HepG2 (cell line): ENCODE results near the gene KANK3. TPM values are rescaled to one million over a fixed set of nuclear protein-coding genes. Genes with fewer than 3 reads are reported as not detected.

Source experiments
- CTCF ChIP-seq: sonication (generic); formaldehyde crosslinking; IDR thresholded peaks from 2 replicates; pipeline ENCODE4 v1.5.0; 2020; ENCODE audit warnings: mild to moderate bottlenecking, missing genetic modification reagents, moderate library complexity
- DPF2 ChIP-seq: sonication (generic); formaldehyde crosslinking; IDR thresholded peaks from 2 replicates; pipeline ENCODE4 v1.4.0; 2020; ENCODE audit warnings: mild to moderate bottlenecking, low read depth, missing genetic modification reagents, borderline replicate concordance
- HHEX ChIP-seq: IDR thresholded peaks from 2 replicates; pipeline ENCODE4 v1.6.1; 2016; ENCODE audit warnings: control low read depth
- HMG20B ChIP-seq: conservative IDR thresholded peaks from 2 replicates; pipeline ENCODE4 v1.6.1; 2016; ENCODE audit warnings: missing genetic modification reagents, missing compliant biosample characterization
- HMGXB4 ChIP-seq, 2 experiments: sonication (generic) in 1 of 2; formaldehyde crosslinking in 1 of 2; IDR thresholded peaks; 2 replicates each; pipeline versions ENCODE4 v1.4.0 to v1.6.1; 2018 to 2020; ENCODE audit warnings: missing genetic modification reagents in 2 of 2, borderline replicate concordance in 1 of 2, low read depth in 1 of 2, mild to moderate bottlenecking in 1 of 2, missing biosample characterization in 1 of 2
- KDM2A ChIP-seq: sonication (generic); formaldehyde crosslinking; IDR thresholded peaks from 2 replicates; pipeline ENCODE4 v1.4.0; 2020; ENCODE audit warnings: low read depth, missing genetic modification reagents, borderline replicate concordance
- NCOA1 ChIP-seq: sonication (generic); formaldehyde crosslinking; IDR thresholded peaks from 2 replicates; pipeline ENCODE4 v1.9.0; 2021; ENCODE audit warnings: missing genetic modification reagents
- NFKB2 ChIP-seq: sonication (generic); formaldehyde crosslinking; IDR thresholded peaks from 2 replicates; pipeline ENCODE4 v1.4.0; 2020; ENCODE audit warnings: missing genetic modification reagents, borderline replicate concordance
- RCOR2 ChIP-seq: IDR thresholded peaks from 2 replicates; pipeline ENCODE4 v1.6.1; 2016; ENCODE audit warnings: missing biosample characterization, missing genetic modification reagents
- SKI ChIP-seq: fragments of 450-650 bp; IDR thresholded peaks from one replicate; pipeline ENCODE4 v1.6.1; 2018; ENCODE audit warnings: mild to moderate bottlenecking; ENCODE audit not compliant: partially characterized antibody
- TFDP2 ChIP-seq: sonication (generic); formaldehyde crosslinking; IDR thresholded peaks from 2 replicates; pipeline ENCODE4 v1.4.0; 2020; ENCODE audit warnings: missing genetic modification reagents
- ZBTB38 ChIP-seq: sonication (generic); formaldehyde crosslinking; IDR thresholded peaks from 2 replicates; pipeline ENCODE4 v1.5.1; 2020; ENCODE audit warnings: mild to moderate bottlenecking, missing genetic modification reagents
- ZNF142 ChIP-seq: sonication (generic); formaldehyde crosslinking; IDR thresholded peaks from 2 replicates; pipeline ENCODE4 v1.4.0; 2020; ENCODE audit warnings: missing genetic modification reagents
- polyA plus RNA-seq, 8 experiments: library from polyadenylated mRNA; depleted of rRNA in 3 of 8; stranded (reverse) in 7 of 8; unstranded in 1 of 8; fragments of >200 nt; fragmentation: Illumina TruSeq in 4 of 8; extraction: Trizol in 4 of 8; gene quantifications; 2 replicates each; pipeline versions ENCODE4 v1.2.1 to v1.2.3, GENCODE V29; 2011 to 2016; ENCODE audit warnings: low read depth in 4 of 8, missing spikeins in 1 of 8, mixed read lengths in 1 of 8; ENCODE audit not compliant: insufficient read depth in 1 of 8
- total RNA-seq, 5 experiments: library from RNA; depleted of rRNA; stranded (reverse); fragments of >200 nt; fragmentation: Illumina TruSeq; extraction: Trizol; gene quantifications; 2 replicates each; pipeline ENCODE4 v1.2.3, GENCODE V29; 2016; ENCODE audit warnings: low read depth in 1 of 5
- TF ChIP-seq, protein P1 (sequence below): sonication (generic); formaldehyde crosslinking; IDR thresholded peaks from 2 replicates; pipeline ENCODE4 v1.8.0; 2022; ENCODE audit warnings: mild to moderate bottlenecking, missing genetic modification reagents, moderate library complexity

The KANK3 gene
- total and polyA plus RNA-seq, 2 of the 13 experiments (the other 11 are each of a cell fraction or from before 2014, with no cell fraction given) = 0.15 to 0.20 TPM

DNA sequence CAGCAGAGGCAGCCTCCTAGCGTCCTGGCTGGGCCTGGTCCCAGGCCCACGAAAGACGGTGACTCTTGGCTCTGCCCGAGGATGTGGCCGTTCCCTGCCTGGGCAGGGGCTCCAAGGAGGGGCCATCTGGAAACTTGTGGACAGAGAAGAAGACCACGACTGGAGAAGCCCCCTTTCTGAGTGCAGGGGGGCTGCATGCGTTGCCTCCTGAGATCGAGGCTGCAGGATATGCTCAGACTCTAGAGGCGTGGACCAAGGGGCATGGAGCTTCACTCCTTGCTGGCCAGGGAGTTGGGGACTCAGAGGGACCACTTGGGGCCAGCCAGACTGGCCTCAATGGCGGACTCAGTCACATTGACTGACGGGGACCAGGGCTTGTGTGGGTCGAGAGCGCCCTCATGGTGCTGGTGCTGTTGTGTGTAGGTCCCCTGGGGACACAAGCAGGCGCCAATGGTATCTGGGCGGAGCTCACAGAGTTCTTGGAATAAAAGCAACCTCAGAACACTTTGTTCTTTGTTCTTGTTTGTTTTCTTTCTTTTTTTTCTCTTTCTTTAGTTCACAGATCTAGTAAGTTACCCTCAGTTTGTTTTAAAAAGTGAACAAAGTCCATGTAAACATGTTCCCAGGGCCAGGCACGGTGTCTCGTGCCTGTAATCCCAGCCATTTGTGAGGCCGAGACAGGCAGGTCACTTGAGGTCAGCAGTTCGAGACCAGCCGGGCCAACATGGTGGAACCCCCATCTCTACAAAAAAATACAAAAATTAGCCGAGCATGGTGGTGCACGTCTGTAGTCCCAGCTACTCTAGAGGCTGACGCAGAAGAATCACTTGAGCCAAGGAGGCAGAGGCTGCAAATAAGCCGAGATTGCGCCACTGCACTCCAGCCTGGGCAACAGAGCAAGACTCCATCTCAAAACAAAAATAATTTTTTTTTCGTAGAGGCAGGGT, 31.1 kb upstream of the KANK3 start (continued):
- TF ChIP-seq HMGXB4 (CRISPR knock-in tag; IDR thresholded peaks at IDR 0.05; ENCODE audit: borderline replicate concordance in 1 of 2, low read depth in 1 of 2) (peak; percentile 58 to 77; a peak in 3 of 4 replicates), NFKB2 (peak; percentile 37; the same call in 1 of the 2 replicates), CTCF (CRISPR knock-in tag) (peak; percentile 91), ZNF142 (CRISPR knock-in tag) (no peak), SKI (peak; percentile 93), NCOA1 (CRISPR knock-in tag) (peak; percentile 94), ZBTB38 (CRISPR knock-in tag) (peak; percentile 59; the same call in 1 of the 2 replicates), DPF2 (peak; percentile 71), HMG20B (peak; percentile 78; the same call in 1 of the 2 replicates), TFDP2 (peak; percentile 55; the same call in 1 of the 2 replicates), HHEX (CRISPR knock-in tag) (peak; percentile 58), RCOR2 (CRISPR knock-in tag) (peak; percentile 97), KDM2A (peak; percentile 50)
- TF ChIP-seq, protein P1, sequence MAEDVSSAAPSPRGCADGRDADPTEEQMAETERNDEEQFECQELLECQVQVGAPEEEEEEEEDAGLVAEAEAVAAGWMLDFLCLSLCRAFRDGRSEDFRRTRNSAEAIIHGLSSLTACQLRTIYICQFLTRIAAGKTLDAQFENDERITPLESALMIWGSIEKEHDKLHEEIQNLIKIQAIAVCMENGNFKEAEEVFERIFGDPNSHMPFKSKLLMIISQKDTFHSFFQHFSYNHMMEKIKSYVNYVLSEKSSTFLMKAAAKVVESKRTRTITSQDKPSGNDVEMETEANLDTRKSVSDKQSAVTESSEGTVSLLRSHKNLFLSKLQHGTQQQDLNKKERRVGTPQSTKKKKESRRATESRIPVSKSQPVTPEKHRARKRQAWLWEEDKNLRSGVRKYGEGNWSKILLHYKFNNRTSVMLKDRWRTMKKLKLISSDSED (CRISPR knock-in tag) = no peak
